HepG2 (cell line): ENCODE data around the gene CDC42BPG. TPM values are rescaled to one million over a fixed set of nuclear protein-coding genes. Genes with fewer than 3 reads are reported as not detected.

Source experiments
- ETV6 ChIP-seq: sonication (generic); formaldehyde crosslinking; conservative IDR thresholded peaks from 2 replicates; pipeline ENCODE4 v1.4.0; 2020; ENCODE audit warnings: missing genetic modification reagents
- GATAD1 ChIP-seq: IDR thresholded peaks from 2 replicates; pipeline ENCODE4 v1.6.1; 2016; ENCODE audit warnings: missing genetic modification reagents, missing compliant biosample characterization
- GATAD2A ChIP-seq: IDR thresholded peaks from 2 replicates; pipeline ENCODE4 v1.6.1; 2016
- HOXA5 ChIP-seq: sonication (generic); formaldehyde crosslinking; IDR thresholded peaks from 2 replicates; pipeline ENCODE4 v1.4.0; 2020; ENCODE audit warnings: missing genetic modification reagents
- REL ChIP-seq: sonication (generic); formaldehyde crosslinking; conservative IDR thresholded peaks from 2 replicates; pipeline ENCODE4 v1.8.0; 2022; ENCODE audit warnings: mild to moderate bottlenecking, missing genetic modification reagents, moderate library complexity
- SCMH1 ChIP-seq: sonication (generic); formaldehyde crosslinking; IDR thresholded peaks from 2 replicates; pipeline ENCODE4 v1.9.0; 2021; ENCODE audit warnings: missing genetic modification reagents, mild to moderate bottlenecking, borderline replicate concordance
- SKI ChIP-seq: fragments of 450-650 bp; IDR thresholded peaks from one replicate; pipeline ENCODE4 v1.6.1; 2018; ENCODE audit warnings: mild to moderate bottlenecking; ENCODE audit not compliant: partially characterized antibody
- ZFX ChIP-seq: sonication (generic); formaldehyde crosslinking; IDR thresholded peaks from 2 replicates; pipeline ENCODE4 v1.4.0; 2020; ENCODE audit warnings: mild to moderate bottlenecking, low read depth, missing genetic modification reagents, moderate library complexity
- ZMYM3 ChIP-seq: sonication (generic); formaldehyde crosslinking; IDR thresholded peaks from 2 replicates; pipeline ENCODE4 v1.5.1; 2020; ENCODE audit warnings: mild to moderate bottlenecking, missing genetic modification reagents
- ZNF264 ChIP-seq: sonication (generic); formaldehyde crosslinking; IDR thresholded peaks from 2 replicates; pipeline ENCODE4 v1.4.0; 2020; ENCODE audit warnings: missing genetic modification reagents
- ZNF556 ChIP-seq: sonication (generic); formaldehyde crosslinking; IDR thresholded peaks from 2 replicates; pipeline ENCODE4 v1.4.0; 2020; ENCODE audit warnings: mild to moderate bottlenecking, missing genetic modification reagents, borderline replicate concordance
- ZNF558 ChIP-seq: sonication (generic); formaldehyde crosslinking; IDR thresholded peaks from 2 replicates; pipeline ENCODE4 v1.9.0; 2022; ENCODE audit warnings: mild to moderate bottlenecking, missing genetic modification reagents, borderline replicate concordance
- ZSCAN25 ChIP-seq: sonication (generic); formaldehyde crosslinking; IDR thresholded peaks from 2 replicates; pipeline ENCODE4 v1.8.0; 2022; ENCODE audit warnings: mild to moderate bottlenecking, missing genetic modification reagents
- polyA plus RNA-seq, 8 experiments: library from polyadenylated mRNA; depleted of rRNA in 3 of 8; stranded (reverse) in 7 of 8; unstranded in 1 of 8; fragments of >200 nt; fragmentation: Illumina TruSeq in 4 of 8; extraction: Trizol in 4 of 8; gene quantifications; 2 replicates each; pipeline versions ENCODE4 v1.2.1 to v1.2.3, GENCODE V29; 2011 to 2016; ENCODE audit warnings: low read depth in 4 of 8, missing spikeins in 1 of 8, mixed read lengths in 1 of 8; ENCODE audit not compliant: insufficient read depth in 1 of 8
- total RNA-seq, 5 experiments: library from RNA; depleted of rRNA; stranded (reverse); fragments of >200 nt; fragmentation: Illumina TruSeq; extraction: Trizol; gene quantifications; 2 replicates each; pipeline ENCODE4 v1.2.3, GENCODE V29; 2016; ENCODE audit warnings: low read depth in 1 of 5
- TF ChIP-seq, protein P1 (sequence below): IDR thresholded peaks from 2 replicates; pipeline ENCODE4 v1.6.1; 2016; ENCODE audit warnings: mild to moderate bottlenecking
- TF ChIP-seq, protein P2 (sequence below): sonication (generic); formaldehyde crosslinking; IDR thresholded peaks from 2 replicates; pipeline ENCODE4 v1.8.1; 2023; ENCODE audit warnings: mild to moderate bottlenecking, moderate library complexity, missing genetic modification reagents
- TF ChIP-seq, protein P3 (sequence below): sonication (generic); formaldehyde crosslinking; IDR thresholded peaks from 2 replicates; pipeline ENCODE4 v1.8.1; 2023; ENCODE audit warnings: mild to moderate bottlenecking, missing genetic modification reagents, borderline replicate concordance
- TF ChIP-seq, protein P4 (sequence below): sonication (generic); formaldehyde crosslinking; IDR thresholded peaks from 2 replicates; pipeline ENCODE4 v1.8.0; 2023; ENCODE audit warnings: mild to moderate bottlenecking, missing genetic modification reagents
- TF ChIP-seq, protein P5 (sequence below): sonication (generic); formaldehyde crosslinking; IDR thresholded peaks from 2 replicates; pipeline ENCODE4 v1.4.0; 2020; ENCODE audit warnings: missing genetic modification reagents
- TF ChIP-seq, protein P6 (sequence below): sonication (generic); formaldehyde crosslinking; conservative IDR thresholded peaks from 2 replicates; pipeline ENCODE4 v1.4.0; 2020; ENCODE audit warnings: missing genetic modification reagents
- TF ChIP-seq, protein P7 (sequence below): sonication (generic); formaldehyde crosslinking; IDR thresholded peaks from 2 replicates; pipeline ENCODE4 v1.5.1; 2020; ENCODE audit warnings: missing genetic modification reagents, mild to moderate bottlenecking, borderline replicate concordance

The CDC42BPG gene
- total and polyA plus RNA-seq, 2 of the 13 experiments (the other 11 are each of a cell fraction or from before 2014, with no cell fraction given), result 0.55 to 1.4 TPM

DNA sequence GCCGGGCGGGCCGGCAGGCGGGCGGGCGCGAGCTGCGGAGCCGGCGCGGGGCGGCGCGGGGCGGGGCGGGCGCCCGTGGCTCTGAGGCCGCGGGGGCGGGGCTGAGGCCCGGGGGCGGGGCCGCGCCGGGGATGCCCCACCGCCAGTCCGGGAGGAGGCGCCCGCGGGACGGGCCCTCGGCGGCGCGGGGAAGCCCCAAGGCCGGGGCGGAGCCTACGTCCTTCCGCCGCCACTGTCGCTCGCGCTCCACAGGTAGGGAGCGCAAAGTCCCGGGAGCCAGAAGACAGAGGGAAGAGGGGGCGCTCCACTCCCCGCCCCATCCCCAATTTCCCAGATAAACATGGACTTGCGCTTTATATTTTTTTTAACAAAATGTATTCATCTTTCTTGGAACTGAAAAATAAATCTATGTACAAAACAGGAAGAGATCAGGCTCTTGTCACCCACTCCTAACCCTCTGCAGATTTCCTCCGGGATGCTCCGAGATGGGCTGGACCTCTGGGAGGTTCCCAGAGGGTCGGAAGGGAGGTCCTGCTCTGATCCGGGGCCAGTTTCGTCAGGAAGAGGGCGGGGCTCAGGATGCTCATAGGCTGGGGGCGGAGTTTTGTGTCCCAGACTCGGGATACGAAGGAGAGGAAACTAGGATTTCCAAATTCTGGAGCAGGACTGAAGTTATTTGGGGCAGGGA is 41.2 kb downstream of the CDC42BPG start, which contains the start of gene MAP4K2 (continued):
- TF ChIP-seq SKI, result peak; percentile 16
- peak; percentile 32; the same call in 1 of the 2 replicates for TF ChIP-seq ZSCAN25
- TF ChIP-seq, protein P1, sequence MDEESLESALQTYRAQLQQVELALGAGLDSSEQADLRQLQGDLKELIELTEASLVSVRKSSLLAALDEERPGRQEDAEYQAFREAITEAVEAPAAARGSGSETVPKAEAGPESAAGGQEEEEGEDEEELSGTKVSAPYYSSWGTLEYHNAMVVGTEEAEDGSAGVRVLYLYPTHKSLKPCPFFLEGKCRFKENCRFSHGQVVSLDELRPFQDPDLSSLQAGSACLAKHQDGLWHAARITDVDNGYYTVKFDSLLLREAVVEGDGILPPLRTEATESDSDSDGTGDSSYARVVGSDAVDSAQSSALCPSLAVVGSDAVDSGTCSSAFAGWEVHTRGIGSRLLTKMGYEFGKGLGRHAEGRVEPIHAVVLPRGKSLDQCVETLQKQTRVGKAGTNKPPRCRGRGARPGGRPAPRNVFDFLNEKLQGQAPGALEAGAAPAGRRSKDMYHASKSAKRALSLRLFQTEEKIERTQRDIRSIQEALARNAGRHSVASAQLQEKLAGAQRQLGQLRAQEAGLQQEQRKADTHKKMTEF (CRISPR knock-in tag), result no peak
- no peak for TF ChIP-seq REL
- TF ChIP-seq, protein P2, sequence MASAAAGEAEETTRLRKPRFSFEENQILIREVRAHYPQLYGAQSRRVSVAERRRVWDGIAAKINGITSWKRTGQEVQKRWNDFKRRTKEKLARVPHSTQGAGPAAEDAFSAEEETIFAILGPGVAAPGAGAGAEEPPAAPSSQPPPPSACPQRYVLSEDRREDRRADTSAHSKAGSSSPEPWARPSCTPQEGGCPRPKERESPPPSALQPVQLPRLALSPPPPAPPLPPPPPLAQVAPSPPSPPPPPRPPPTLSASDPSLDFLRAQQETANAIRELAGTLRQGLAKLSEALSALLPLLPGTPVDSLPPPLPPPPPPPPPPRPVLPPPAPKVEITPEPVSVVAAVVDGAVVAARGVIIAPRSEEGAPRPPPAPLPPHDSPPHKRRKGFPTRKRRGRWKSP (CRISPR knock-in tag), result peak; percentile 58; the same call in 1 of the 2 replicates
- TF ChIP-seq, protein P3, sequence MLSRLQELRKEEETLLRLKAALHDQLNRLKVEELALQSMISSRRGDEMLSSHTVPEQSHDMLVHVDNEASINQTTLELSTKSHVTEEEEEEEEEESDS (CRISPR knock-in tag), result no peak
- 0 out of 2 replicates have a peak, but pooled peaks have one; percentile 24 for TF ChIP-seq HOXA5 (CRISPR knock-in tag)
- TF ChIP-seq, protein P4, sequence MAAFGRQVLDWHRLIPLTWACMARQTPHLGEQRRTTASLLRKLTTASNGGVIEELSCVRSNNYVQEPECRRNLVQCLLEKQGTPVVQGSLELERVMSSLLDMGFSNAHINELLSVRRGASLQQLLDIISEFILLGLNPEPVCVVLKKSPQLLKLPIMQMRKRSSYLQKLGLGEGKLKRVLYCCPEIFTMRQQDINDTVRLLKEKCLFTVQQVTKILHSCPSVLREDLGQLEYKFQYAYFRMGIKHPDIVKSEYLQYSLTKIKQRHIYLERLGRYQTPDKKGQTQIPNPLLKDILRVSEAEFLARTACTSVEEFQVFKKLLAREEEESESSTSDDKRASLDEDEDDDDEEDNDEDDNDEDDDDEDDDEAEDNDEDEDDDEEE, result no peak
- TF ChIP-seq ZNF556 (CRISPR knock-in tag), result no peak
- TF ChIP-seq SCMH1 (CRISPR knock-in tag), result no peak
- TF ChIP-seq ZNF558 (CRISPR knock-in tag), result no peak
- peak; percentile 41; the same call in 1 of the 2 replicates for TF ChIP-seq GATAD1 (CRISPR knock-in tag)
- TF ChIP-seq ZMYM3 (CRISPR knock-in tag), result no peak
- no peak for TF ChIP-seq ETV6
- TF ChIP-seq, protein P5, sequence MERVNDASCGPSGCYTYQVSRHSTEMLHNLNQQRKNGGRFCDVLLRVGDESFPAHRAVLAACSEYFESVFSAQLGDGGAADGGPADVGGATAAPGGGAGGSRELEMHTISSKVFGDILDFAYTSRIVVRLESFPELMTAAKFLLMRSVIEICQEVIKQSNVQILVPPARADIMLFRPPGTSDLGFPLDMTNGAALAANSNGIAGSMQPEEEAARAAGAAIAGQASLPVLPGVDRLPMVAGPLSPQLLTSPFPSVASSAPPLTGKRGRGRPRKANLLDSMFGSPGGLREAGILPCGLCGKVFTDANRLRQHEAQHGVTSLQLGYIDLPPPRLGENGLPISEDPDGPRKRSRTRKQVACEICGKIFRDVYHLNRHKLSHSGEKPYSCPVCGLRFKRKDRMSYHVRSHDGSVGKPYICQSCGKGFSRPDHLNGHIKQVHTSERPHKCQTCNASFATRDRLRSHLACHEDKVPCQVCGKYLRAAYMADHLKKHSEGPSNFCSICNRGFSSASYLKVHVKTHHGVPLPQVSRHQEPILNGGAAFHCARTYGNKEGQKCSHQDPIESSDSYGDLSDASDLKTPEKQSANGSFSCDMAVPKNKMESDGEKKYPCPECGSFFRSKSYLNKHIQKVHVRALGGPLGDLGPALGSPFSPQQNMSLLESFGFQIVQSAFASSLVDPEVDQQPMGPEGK, result 0 out of 2 replicates have a peak, but pooled peaks have one; percentile 19
- peak; percentile 11; the same call in 1 of the 2 replicates for TF ChIP-seq GATAD2A (CRISPR knock-in tag)
- TF ChIP-seq ZNF264 (CRISPR knock-in tag), result no peak
- no peak for TF ChIP-seq ZFX (CRISPR knock-in tag)
- TF ChIP-seq, protein P6, sequence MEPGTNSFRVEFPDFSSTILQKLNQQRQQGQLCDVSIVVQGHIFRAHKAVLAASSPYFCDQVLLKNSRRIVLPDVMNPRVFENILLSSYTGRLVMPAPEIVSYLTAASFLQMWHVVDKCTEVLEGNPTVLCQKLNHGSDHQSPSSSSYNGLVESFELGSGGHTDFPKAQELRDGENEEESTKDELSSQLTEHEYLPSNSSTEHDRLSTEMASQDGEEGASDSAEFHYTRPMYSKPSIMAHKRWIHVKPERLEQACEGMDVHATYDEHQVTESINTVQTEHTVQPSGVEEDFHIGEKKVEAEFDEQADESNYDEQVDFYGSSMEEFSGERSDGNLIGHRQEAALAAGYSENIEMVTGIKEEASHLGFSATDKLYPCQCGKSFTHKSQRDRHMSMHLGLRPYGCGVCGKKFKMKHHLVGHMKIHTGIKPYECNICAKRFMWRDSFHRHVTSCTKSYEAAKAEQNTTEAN (CRISPR knock-in tag), result peak; percentile 66; the same call in 1 of the 2 replicates
- TF ChIP-seq, protein P7, sequence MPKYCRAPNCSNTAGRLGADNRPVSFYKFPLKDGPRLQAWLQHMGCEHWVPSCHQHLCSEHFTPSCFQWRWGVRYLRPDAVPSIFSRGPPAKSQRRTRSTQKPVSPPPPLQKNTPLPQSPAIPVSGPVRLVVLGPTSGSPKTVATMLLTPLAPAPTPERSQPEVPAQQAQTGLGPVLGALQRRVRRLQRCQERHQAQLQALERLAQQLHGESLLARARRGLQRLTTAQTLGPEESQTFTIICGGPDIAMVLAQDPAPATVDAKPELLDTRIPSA, result no peak
